Esophagus squamous epithelium (tissue), 4 donors: ENCODE measurements around the gene COL4A1.

Experiments
- CTCF ChIP-seq, 6 experiments: fragments of 450-650 bp in 4 of 6; fragments of 200-600 bp in 2 of 6; sonication (generic) in 2 of 6; IDR thresholded peaks; one replicate each; pipeline ENCODE4 v1.5.1; 2016 to 2019; ENCODE audit warnings: antibody characterized with exemption in 6 of 6, mild to moderate bottlenecking in 4 of 6, moderate library complexity in 4 of 6
- POLR2A ChIP-seq, 4 donors: fragments of 450-650 bp; IDR thresholded peaks; one replicate each; pipeline ENCODE4 v1.6.1; 2017; ENCODE audit warnings: antibody characterized with exemption in 4 of 4, mild to moderate bottlenecking in 4 of 4, moderate library complexity in 3 of 4

GRCh38 chr13:110237875-110238817 is 68.8 kb downstream of the COL4A1 start:
- TF ChIP-seq CTCF (IDR thresholded peaks at IDR 0.05) = no peak
- TF ChIP-seq POLR2A (IDR thresholded peaks at IDR 0.05) = no peak
